Hepatocyte (in vitro differentiated cells): ENCODE measurements around the gene PCDHB10.
"Not testable (repeated sequence)": the region's sequence is repeated elsewhere in the genome, so short reads cannot be mapped to it uniquely, and the experiment has no call there.

Experiments used
- CTCF ChIP-seq: fragments of 200-600 bp; sonication (generic); IDR thresholded peaks from 2 replicates; pipeline ENCODE4 v1.5.1; 2016; ENCODE audit warnings: antibody characterized with exemption, mild to moderate bottlenecking; ENCODE audit not compliant: poor library complexity
- EZH2 ChIP-seq: fragments of 200-600 bp; sonication (generic); IDR thresholded peaks from 2 replicates; pipeline ENCODE4 v1.6.1; 2016; ENCODE audit warnings: antibody characterized with exemption, mild to moderate bottlenecking, borderline replicate concordance
- EZH2phosphoT487 ChIP-seq: fragments of 200-600 bp; sonication (generic); IDR thresholded peaks from one replicate; pipeline ENCODE4 v1.6.1; 2018; ENCODE audit warnings: antibody characterized with exemption, mild to moderate bottlenecking, low read depth, moderate library complexity; ENCODE audit not compliant: unreplicated experiment, severe bottlenecking

- TF ChIP-seq CTCF, EZH2phosphoT487, EZH2: not testable (repeated sequence)
These were observed 3.5 kb upstream of the PCDHB10 start for GRCh38 chr5:141188682-141189081.
